PC-9 (cell line): ENCODE results near the gene FNDC10. TPM values are rescaled to one million over a fixed set of nuclear protein-coding genes. Genes with fewer than 3 reads are reported as not detected.

Experiments used
- BruUV-seq: library from RNA; stranded (reverse); fragments of 400-500 nt; replicated peaks from 2 replicates; lab custom pipeline; 2021; lab: Mats Ljungman, UMichigan
- CTCF ChIA-PET: fragments of 300-600 bp; sonication (Branson Sonifier 250); formaldehyde crosslinking; loops from one replicate; lab custom pipeline; 2022; ENCODE audit warnings: antibody characterized with exemption; lab: Charles Lee
- POLR2A ChIA-PET: fragments of 300-600 bp; sonication (Branson Sonifier 250); formaldehyde crosslinking; loops from one replicate; lab custom pipeline; 2022; ENCODE audit warnings: antibody characterized with exemption; ENCODE audit not compliant: unreplicated experiment; lab: Charles Lee
- DNase-seq, 2 experiments: peaks; one replicate each; pipeline versions ENCODE4 v3.0.0 to v3.0.0-alpha.2; 2015 to 2022; ENCODE audit warnings: mixed read lengths in 1 of 2
- H2AFZ ChIP-seq: fragments of 200-600 bp; sonication (generic); 2 replicates; pipeline ENCODE4 v1.8.1; 2017; ENCODE audit warnings: antibody characterized with exemption
- H3F3A ChIP-seq: fragments of 200-600 bp; sonication (generic); 2 replicates; pipeline ENCODE4 v1.8.1; 2017; ENCODE audit warnings: antibody characterized with exemption, mild to moderate bottlenecking, low read depth; ENCODE audit not compliant: insufficient read depth
- H3K27ac ChIP-seq: fragments of 200-600 bp; sonication (generic); 2 replicates; pipeline ENCODE4 v1.6.1; 2016; ENCODE audit warnings: mixed run types
- H3K27me3 ChIP-seq: fragments of 200-600 bp; sonication (generic); 2 replicates; pipeline ENCODE4 v1.6.1; 2016; ENCODE audit warnings: low read depth, mixed run types; ENCODE audit not compliant: insufficient read depth
- H3K36me3 ChIP-seq: fragments of 200-600 bp; sonication (generic); 2 replicates; pipeline ENCODE4 v1.6.1; 2016; ENCODE audit warnings: low read depth, mixed run types
- H3K4me1 ChIP-seq: fragments of 200-600 bp; sonication (generic); replicated peaks from 2 replicates; pipeline ENCODE4 v1.6.1; 2016; ENCODE audit warnings: mixed run types; ENCODE audit not compliant: insufficient read depth
- H3K4me2 ChIP-seq: fragments of 200-600 bp; sonication (generic); 2 replicates; pipeline ENCODE4 v1.6.1; 2017; ENCODE audit warnings: mixed run types
- H3K4me3 ChIP-seq: fragments of 200-600 bp; sonication (generic); 2 replicates; pipeline ENCODE4 v1.6.1; 2016; ENCODE audit warnings: mixed run types
- H3K79me2 ChIP-seq: fragments of 200-600 bp; sonication (generic); 2 replicates; pipeline ENCODE4 v1.6.1; 2017; ENCODE audit warnings: low read depth, mixed run types
- H3K9me2 ChIP-seq: fragments of 200-600 bp; sonication (generic); 2 replicates; pipeline ENCODE4 v1.8.1; 2017; ENCODE audit warnings: mild to moderate bottlenecking; ENCODE audit not compliant: insufficient read depth
- H3K9me3 ChIP-seq: fragments of 200-600 bp; sonication (generic); 2 replicates; pipeline ENCODE4 v1.8.1; 2016; ENCODE audit warnings: low read depth; ENCODE audit not compliant: insufficient read depth
- H4K20me1 ChIP-seq: fragments of 200-600 bp; sonication (generic); 2 replicates; pipeline ENCODE4 v1.8.1; 2017; ENCODE audit not compliant: insufficient read depth
- EZH2 ChIP-seq: fragments of 200-600 bp; sonication (generic); IDR thresholded peaks from 2 replicates; pipeline ENCODE4 v1.8.0; 2017; ENCODE audit warnings: antibody characterized with exemption, low read depth
- intact Hi-C: fragments of 100-400 bp; cut with micrococcal nuclease; formaldehyde crosslinking; loops from one replicate; pipeline ENCODE4 v1.10.0; 2022; ENCODE audit not compliant: unreplicated experiment
- total RNA-seq: library from RNA; stranded (reverse); gene quantifications from 2 replicates; pipeline ENCODE4 v1.2.3, GENCODE V29; 2021
- TF ChIP-seq, protein P1 (sequence below): fragments of 200-600 bp; sonication (generic); conservative IDR thresholded peaks from 2 replicates; pipeline ENCODE4 v1.6.1; 2017; ENCODE audit warnings: mixed run types, antibody characterized with exemption, mild to moderate bottlenecking, moderate library complexity

The FNDC10 gene
- total RNA-seq, 1 experiment from 2014 or later, result 5.4 TPM

DNA sequence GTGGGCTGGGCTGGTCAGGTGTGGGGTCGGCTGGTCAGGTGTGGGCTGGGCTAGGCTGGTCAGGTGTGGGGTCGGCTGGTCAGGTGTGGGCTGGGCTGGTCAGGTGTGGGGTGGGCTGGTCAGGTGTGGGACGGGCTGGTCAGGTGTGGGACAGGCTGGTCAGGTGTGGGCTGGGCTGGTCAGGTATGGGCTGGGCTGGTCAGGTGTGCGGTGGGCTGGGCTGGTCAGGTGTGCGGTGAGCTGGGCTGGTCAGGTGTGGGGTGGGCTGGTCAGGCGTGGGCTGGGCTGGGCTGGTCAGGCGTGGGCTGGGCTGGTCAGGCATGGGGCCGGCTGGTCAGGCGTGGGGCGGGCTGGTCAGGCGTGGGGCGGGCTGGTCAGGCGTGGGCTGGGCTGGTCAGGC, 6.3 kb upstream of the FNDC10 start:
- H3K4me3 ChIP-seq, result no peak overlapping the region
- H3K9me3 ChIP-seq, result no peaks in the 10 kb centered on the region

DNA sequence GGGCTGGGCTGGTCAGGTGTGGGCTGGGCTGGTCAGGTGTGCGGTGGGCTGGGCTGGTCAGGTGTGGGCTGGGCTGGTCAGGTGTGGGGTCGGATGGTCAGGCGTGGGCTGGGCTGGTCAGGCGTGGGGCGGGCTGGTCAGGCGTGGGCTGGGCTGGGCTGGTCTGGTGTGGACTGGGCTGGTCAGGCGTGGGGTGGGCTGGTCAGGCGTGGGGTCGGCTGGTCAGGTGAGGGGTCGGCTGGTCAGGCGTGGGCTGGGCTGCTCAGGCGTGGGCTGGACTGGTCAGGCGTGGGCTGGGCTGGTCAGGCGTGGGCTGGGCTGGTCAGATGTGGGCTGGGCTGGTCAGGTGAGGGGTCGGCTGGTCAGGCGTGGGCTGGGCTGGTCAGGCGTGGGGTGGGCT, 5.8 kb upstream of the FNDC10 start:
- no peak overlapping the region for H3K4me2 ChIP-seq
- no peaks in the 10 kb centered on the region for H4K20me1 ChIP-seq
- no peaks in the 10 kb centered on the region; the same call in 1 of the 2 replicates for H3K27me3 ChIP-seq
- H3F3A ChIP-seq, result peaks cover 16% of the 10 kb centered on the region; the same call in 1 of the 2 replicates
- ChIA-PET CTCF (no interaction called here), POLR2A (no interaction called here)
- no peaks in the 10 kb centered on the region for H3K79me2 ChIP-seq
- H3K4me1 ChIP-seq, result no peaks in the 10 kb centered on the region
- H3K9me3 ChIP-seq, result no peaks in the 10 kb centered on the region
- H3K27ac ChIP-seq, result no peak overlapping the region
- H3K4me3 ChIP-seq, result no peak overlapping the region
- H3K36me3 ChIP-seq, result no peaks in the 10 kb centered on the region
- TF ChIP-seq EZH2, result no peak
- TF ChIP-seq, protein P1, sequence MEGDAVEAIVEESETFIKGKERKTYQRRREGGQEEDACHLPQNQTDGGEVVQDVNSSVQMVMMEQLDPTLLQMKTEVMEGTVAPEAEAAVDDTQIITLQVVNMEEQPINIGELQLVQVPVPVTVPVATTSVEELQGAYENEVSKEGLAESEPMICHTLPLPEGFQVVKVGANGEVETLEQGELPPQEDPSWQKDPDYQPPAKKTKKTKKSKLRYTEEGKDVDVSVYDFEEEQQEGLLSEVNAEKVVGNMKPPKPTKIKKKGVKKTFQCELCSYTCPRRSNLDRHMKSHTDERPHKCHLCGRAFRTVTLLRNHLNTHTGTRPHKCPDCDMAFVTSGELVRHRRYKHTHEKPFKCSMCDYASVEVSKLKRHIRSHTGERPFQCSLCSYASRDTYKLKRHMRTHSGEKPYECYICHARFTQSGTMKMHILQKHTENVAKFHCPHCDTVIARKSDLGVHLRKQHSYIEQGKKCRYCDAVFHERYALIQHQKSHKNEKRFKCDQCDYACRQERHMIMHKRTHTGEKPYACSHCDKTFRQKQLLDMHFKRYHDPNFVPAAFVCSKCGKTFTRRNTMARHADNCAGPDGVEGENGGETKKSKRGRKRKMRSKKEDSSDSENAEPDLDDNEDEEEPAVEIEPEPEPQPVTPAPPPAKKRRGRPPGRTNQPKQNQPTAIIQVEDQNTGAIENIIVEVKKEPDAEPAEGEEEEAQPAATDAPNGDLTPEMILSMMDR, result no peak
- no TSS peak for BruUV-seq
- no peak for DNase-seq
- no peak overlapping the region for H2AFZ ChIP-seq
- no peaks in the 10 kb centered on the region for H3K9me2 ChIP-seq
- intact Hi-C loops, result no loop called here

More for the DNA sequence above, 6.3 kb upstream of the FNDC10 start:
- BruUV-seq, result no TSS peak
- Histone ChIP-seq H4K20me1 (peaks cover 5% of the 10 kb centered on the region; the same call in 1 of the 2 replicates), H3K36me3 (no peaks in the 10 kb centered on the region), H3K4me1 (no peaks in the 10 kb centered on the region), H3K27me3 (no peaks in the 10 kb centered on the region; the same call in 1 of the 2 replicates), H3K79me2 (no peaks in the 10 kb centered on the region), H2AFZ (no peak overlapping the region), H3F3A (peaks cover 16% of the 10 kb centered on the region; the same call in 1 of the 2 replicates), H3K27ac (no peak overlapping the region), H3K4me2 (no peak overlapping the region), H3K9me2 (no peaks in the 10 kb centered on the region)
- no peak for TF ChIP-seq EZH2
- TF ChIP-seq, protein P1, result no peak
- CTCF ChIA-PET, result no interaction called here
- intact Hi-C loops, result no loop called here
- POLR2A ChIA-PET, result no interaction called here
- DNase-seq, result no peak

DNA sequence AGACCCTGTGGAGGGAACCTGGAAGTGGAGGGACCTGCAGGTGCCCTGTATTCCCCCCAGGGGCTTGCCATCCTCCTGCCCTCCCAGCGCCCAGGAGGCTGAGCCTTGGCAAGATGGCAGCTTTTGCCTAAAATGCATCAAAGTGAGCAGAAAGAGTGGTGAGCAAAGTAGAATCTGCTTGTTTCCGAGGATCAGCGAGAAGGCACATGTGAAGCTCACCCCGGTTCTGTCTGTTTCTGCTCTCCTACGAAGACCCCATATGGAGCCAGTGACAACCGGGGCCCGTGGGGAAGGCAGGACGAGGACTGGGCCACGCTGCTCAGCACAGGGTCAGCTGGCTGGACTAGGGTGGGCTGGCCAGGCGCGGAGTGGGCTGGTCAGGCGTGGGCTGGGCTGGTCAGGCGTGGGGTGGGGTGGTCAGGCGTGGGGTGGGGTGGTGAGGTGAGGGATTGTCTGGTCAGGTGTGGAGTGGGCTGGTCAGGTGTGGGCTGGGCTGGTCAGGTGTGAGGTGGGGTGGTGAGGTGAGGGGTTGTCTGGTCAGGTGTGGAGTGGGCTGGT, 5.2 kb upstream of the FNDC10 start:
- no peak for DNase-seq
- no peaks in the 10 kb centered on the region for H3K9me2 ChIP-seq
- no TSS peak for BruUV-seq
- no peak overlapping the region for H3K4me3 ChIP-seq
- no peaks in the 10 kb centered on the region for H3K9me3 ChIP-seq
- H3K79me2 ChIP-seq, result no peaks in the 10 kb centered on the region
- no peaks in the 10 kb centered on the region for H3K4me1 ChIP-seq
- H3K27me3 ChIP-seq, result no peaks in the 10 kb centered on the region; the same call in 1 of the 2 replicates
- intact Hi-C loops, result no loop called here
- no peaks in the 10 kb centered on the region for H3K36me3 ChIP-seq
- H3K27ac ChIP-seq, result no peak overlapping the region
- peaks cover 16% of the 10 kb centered on the region; the same call in 1 of the 2 replicates for H3F3A ChIP-seq
- ChIA-PET CTCF (no interaction called here), POLR2A (no interaction called here)
- TF ChIP-seq, protein P1, result no peak
- TF ChIP-seq EZH2, result no peak
- no peak overlapping the region for H2AFZ ChIP-seq
- no peaks in the 10 kb centered on the region for H4K20me1 ChIP-seq
- H3K4me2 ChIP-seq, result no peak overlapping the region
